ENCODE results near the gene HEXD.

HEXD gene

DNA sequence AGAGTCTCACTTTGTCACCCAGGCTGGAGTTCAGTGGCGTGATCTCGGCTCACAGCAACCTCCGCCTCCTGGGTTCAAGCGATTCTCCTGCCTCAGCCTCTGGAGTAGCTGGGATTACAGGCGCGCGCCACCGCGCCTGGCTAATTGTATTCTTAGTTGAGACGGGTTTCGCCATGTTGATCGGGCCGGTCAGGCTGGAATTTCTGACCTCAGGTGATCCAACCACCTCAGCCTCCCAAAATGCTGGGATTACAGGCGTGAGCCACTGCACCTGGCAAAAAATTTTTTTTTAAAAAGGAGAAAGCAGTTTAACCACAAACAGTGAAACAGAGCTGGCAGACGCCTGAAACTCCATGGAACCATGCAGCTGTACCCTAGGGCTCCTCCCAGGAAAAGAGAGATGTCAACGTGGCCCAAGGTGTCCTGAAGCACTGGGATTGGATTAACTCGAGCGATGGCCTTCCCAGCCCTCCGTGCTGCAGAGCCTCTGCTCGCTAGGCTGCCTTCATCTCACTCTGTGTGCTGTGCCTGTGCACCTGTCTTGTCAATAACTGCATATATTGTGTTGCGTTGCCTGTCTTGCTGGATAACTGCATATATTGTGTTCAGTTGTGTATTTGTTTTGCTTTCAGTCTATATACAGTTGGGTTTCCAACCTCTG is 71.8 kb downstream of the HEXD start:
- no peak for DNase-seq (ENCODE audit: low read depth in 2 of 2)

DNA sequence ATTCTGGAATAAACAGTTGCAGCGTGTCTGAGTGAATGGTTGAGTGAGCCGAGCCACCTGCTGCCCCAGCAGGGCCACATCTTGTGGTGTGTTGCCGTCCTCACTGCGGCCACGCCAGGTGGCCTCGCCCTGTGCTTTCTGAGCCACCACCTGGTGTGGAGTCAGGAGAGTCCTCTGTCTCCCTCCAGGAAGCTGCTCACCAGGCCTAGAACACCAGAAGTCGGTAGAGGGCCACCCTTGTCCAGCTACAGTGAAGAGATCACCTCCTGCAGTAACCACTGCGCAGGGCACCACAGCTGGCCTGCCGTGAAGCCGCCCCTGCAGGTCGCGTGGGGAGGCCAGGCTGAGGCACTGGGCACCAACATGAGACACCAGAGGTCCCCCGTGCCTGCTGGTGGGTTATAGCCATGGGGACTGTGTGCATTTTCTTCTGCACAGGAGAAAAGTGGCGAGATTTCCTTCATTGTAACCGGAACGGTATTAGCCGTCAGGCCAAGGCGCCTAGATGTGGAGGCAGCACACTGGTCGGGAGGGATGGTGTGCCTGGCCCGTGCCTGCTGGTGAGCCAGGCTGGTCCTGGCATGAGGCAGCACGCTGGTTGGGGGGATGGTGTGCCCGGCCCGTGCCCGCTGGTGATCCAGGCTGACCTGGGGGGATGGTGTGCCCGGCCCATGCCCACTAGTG is 72.5 kb downstream of the HEXD start:
- DNase-seq (ENCODE audit: low read depth in 2 of 2): no peak

DNA sequence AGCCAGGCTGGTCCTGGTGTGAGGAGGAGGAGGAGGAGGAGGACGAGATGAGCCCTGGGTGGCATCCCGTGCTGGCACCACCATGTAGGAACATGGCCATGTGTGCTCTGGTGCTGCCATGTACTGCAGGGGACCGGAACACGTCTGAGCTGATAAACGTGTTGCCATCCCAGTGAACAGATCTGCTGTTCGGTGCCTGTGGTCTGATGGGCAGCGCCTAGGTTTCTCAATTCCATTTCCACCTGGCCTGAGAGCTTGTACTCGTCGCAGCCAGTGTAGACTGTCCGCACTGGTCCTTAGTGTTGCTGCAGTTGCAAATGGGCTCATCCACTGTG is 73.0 kb downstream of the HEXD start:
- no peak for DNase-seq (ENCODE audit: low read depth in 2 of 2)

DNA sequence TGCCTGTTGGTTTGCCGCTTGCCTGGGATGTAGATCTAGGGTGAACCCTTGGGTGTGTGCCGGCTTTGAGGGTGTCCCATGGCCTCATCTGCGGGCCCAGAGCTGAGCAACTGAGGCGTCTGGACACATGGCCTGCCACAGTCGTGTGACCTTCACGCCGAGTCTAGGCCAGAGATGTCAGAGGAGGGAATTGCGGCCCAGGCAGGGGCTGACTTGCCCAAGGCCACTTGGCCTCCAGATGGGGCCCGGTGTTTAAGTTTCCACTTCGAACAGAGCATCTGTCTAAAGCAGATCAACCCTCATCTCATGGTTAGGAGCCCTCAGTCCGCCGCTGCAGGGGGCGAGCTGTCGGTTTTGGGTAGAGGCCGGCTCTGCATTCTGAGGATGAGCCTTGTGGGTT is 73.4 kb downstream of the HEXD start:
- DNase-seq (ENCODE audit: low read depth in 2 of 2): no peak

Measured in stimulated activated CD4-positive, alpha-beta T cell treated with anti-CD3 and anti-CD28 coated beads, Interleukin-1b, Interleukin-23, amount 100 ng/mL, for 4 hours (primary cell).